Measurements from ENCODE around the gene ITGA1.

ITGA1 gene

DNA sequence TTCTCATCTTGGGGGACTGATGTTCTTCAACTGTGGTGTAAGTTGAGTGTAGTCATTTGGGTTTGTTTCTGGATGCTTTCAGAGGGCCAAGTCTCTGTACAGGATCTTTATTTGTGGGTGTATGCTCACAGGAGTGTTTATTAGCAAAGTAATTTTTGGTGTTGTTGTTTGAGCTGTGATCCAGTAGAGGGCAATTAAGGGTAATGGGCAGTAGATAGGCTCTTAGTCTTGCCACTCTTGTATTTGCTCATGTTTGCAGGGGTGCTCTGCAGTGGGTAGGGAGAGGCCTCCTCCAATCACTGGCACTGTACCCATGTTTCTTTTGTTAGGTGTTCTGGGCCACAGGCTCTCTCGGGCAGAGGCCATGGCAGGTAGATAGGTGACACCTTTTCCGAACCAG, 155.6 kb downstream of the ITGA1 start:
- no peak overlapping the region for H3K4me3 ChIP-seq (ENCODE audit: low read depth, low read length)
- ChIA-PET POLR2A (no interaction called here), CTCF (interaction anchor here (1.2 to 8.3 kb wide), 2 partner anchors 21 to 154 kb away, joined by 3 to 209 read pairs; no protein-coding TSS in a partner anchor)
- no peak for DNase-seq (ENCODE audit: low read depth, low spot score)
- TF ChIP-seq, protein P1, sequence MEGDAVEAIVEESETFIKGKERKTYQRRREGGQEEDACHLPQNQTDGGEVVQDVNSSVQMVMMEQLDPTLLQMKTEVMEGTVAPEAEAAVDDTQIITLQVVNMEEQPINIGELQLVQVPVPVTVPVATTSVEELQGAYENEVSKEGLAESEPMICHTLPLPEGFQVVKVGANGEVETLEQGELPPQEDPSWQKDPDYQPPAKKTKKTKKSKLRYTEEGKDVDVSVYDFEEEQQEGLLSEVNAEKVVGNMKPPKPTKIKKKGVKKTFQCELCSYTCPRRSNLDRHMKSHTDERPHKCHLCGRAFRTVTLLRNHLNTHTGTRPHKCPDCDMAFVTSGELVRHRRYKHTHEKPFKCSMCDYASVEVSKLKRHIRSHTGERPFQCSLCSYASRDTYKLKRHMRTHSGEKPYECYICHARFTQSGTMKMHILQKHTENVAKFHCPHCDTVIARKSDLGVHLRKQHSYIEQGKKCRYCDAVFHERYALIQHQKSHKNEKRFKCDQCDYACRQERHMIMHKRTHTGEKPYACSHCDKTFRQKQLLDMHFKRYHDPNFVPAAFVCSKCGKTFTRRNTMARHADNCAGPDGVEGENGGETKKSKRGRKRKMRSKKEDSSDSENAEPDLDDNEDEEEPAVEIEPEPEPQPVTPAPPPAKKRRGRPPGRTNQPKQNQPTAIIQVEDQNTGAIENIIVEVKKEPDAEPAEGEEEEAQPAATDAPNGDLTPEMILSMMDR (IDR thresholded peaks at IDR 0.05; ENCODE audit: insufficient read depth, low read length, missing control alignments) = no peak

DNA sequence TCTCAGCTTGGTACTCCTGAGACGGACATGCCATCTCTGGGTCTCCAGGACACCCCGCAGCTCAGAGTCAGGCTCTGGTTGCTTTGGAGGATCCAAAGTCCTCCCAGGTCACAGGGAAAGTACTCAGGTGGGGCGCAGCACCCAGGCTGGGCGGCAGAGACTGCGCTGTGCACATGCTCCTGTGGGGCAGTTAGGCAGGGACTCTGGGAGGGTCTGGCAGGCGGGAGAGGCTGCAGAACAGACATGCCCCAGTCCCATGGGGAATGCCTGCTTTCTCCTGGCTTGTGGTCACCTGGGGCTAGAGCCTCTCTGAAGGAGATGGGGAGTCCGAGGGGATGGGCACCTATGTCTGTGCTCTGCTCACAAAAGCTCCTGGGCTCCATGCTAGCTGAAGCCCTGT, 156.1 kb downstream of the ITGA1 start:
- no peak overlapping the region for H3K4me3 ChIP-seq (ENCODE audit: low read depth, low read length)
- ChIA-PET POLR2A (no interaction called here), CTCF (interaction anchor here (0.6 to 8.3 kb wide), 4 partner anchors 22 to 154 kb away, joined by 3 to 209 read pairs (median 3); no protein-coding TSS in a partner anchor)
- TF ChIP-seq, protein P1 (IDR thresholded peaks at IDR 0.05; ENCODE audit: insufficient read depth, low read length, missing control alignments) = no peak
- no peak for DNase-seq (ENCODE audit: low read depth, low spot score)

DNA sequence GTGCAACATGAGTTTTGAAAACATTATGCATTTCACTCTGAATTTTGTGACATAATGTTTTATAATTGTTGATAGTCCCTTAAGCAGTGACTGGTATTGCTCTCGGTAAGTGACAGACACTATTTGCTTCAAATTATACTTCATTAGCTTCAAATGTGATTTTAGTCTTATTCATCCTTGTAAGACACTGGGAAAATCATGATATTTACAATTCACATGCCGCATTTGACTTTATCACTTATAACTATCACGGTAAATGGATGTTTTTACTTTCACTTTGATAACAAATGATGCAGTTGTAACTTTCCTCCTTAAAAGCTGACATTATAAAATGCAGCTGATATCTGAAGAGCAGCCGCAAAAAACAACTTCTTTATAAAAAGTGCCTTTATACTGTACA, 157.3 kb downstream of the ITGA1 start:
- no peak for DNase-seq (ENCODE audit: low read depth, low spot score)
- TF ChIP-seq, protein P1 (IDR thresholded peaks at IDR 0.05; ENCODE audit: insufficient read depth, low read length, missing control alignments) = no peak
- ChIA-PET POLR2A (no interaction called here), CTCF (interaction anchor here (1.1 to 8.3 kb wide), 5 partner anchors 10 to 318 kb away, joined by 3 to 209 read pairs (median 3); no protein-coding TSS in a partner anchor)
- no peak overlapping the region for H3K4me3 ChIP-seq (ENCODE audit: low read depth, low read length)

DNA sequence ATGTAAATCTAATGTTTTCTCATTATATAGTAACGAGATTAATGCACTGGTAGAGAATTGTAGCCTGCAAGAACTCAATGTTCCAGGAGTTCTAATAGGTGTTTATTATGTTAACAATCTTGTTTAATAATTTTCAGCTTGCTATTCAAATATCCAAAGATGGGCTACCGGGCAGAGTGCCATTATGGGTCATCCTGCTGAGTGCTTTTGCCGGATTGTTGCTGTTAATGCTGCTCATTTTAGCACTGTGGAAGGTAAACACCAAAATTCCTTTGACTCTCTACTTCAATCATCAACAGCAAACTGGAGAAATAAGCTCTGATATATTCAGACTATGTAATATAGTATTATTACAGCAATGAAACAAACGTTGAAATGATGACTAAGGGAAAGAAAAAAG, 159.5 kb downstream of the ITGA1 start:
- POLR2A ChIA-PET = no interaction called here
- no peak overlapping the region for H3K4me3 ChIP-seq (ENCODE audit: low read depth, low read length)
- TF ChIP-seq, protein P1 (IDR thresholded peaks at IDR 0.05; ENCODE audit: insufficient read depth, low read length, missing control alignments) = no peak
- DNase-seq (ENCODE audit: low read depth, low spot score) = no peak
- CTCF ChIA-PET = interaction anchor here (2.1 to 8.3 kb wide), 8 partner anchors 9 to 169 kb away, joined by 9 to 209 read pairs (median 34); partner anchors contain the start of gene MOCS2

DNA sequence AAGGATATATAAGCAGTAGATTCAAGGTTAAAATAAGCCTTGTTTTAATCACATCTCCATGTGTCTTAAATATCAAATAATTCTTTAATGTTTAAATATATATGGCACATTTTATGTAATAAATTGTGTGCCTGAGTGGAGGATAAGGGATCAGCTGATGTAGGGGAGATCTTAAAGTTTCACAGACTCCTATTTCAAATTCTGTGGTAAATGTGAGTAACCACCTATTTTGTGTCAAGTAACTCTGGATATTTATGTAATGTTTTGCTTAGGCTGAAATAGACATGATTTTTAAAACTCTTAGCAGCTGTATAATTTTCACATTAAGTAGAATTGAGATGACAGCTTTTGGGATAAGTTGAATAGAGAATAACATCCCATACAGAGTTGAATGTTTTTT, 160.1 kb downstream of the ITGA1 start:
- ChIA-PET CTCF (interaction anchor here (0.6 to 8.3 kb wide), 27 partner anchors 10 to 1287 kb away, joined by 3 to 209 read pairs (median 9); partner anchors contain the start of genes ITGA2 and MOCS2), POLR2A (no interaction called here)
- TF ChIP-seq, protein P1 (IDR thresholded peaks at IDR 0.05; ENCODE audit: insufficient read depth, low read length, missing control alignments) = no peak
- H3K4me3 ChIP-seq (ENCODE audit: low read depth, low read length) = no peak overlapping the region
- no peak for DNase-seq (ENCODE audit: low read depth, low spot score)

DNA sequence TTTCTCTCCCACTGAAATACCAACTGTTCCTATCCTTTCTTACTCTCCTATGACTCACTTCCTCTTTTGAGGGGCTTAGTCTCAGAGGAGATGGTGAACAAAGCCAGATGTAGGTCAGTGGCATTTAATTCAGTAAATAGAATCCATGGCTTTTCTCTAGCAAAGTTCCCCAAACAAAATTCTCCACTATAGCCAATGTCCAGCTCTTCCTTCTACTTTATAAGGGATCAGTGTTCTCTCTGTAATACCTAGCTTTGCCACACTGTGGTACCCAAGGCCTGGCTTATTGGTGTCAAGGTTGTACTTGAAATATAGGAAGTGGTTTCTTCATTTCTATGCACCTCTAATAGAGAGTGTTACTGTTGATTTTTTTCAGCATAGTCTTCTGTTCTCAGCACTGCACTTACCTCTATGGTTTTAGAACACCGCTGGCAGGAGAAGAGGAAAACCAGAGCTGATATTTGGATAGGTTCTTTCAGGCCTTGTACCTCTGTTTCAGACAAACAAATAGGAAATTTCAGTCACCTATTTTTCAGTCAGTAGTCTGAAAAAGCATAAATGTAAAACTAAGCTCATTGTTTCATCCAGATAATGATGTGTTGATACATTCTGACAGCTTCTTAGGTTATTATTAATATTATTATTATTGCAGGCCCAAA, 160.8 kb downstream of the ITGA1 start:
- TF ChIP-seq, protein P1 (IDR thresholded peaks at IDR 0.05; ENCODE audit: insufficient read depth, low read length, missing control alignments) = peak; percentile 64
- POLR2A ChIA-PET = interaction anchor here (0.6 to 1.1 kb wide), 2 partner anchors 39 to 139 kb away, joined by 3 to 4 read pairs; no protein-coding TSS in a partner anchor
- DNase-seq (ENCODE audit: low read depth, low spot score) = no peak
- H3K4me3 ChIP-seq (ENCODE audit: low read depth, low read length) = no peak overlapping the region
- CTCF ChIA-PET = interaction anchor here (0.6 to 8.3 kb wide), 40 partner anchors 10 to 1310 kb away, joined by 3 to 209 read pairs (median 6); partner anchors contain the start of genes ITGA2 and MOCS2
